22Rv1 (cell line): ENCODE data around the gene GOLPH3L.

Experiments
- CTCF ChIP-seq: fragments of 450-650 bp; IDR thresholded peaks from 2 replicates; pipeline ENCODE4 v1.5.1; 2017; ENCODE audit warnings: mild to moderate bottlenecking
- ZFX ChIP-seq: fragments of 450-650 bp; IDR thresholded peaks from 2 replicates; pipeline ENCODE4 v1.6.1; 2017; ENCODE audit warnings: antibody characterized with exemption, borderline replicate concordance

- no peak for TF ChIP-seq CTCF
- TF ChIP-seq ZFX, result no peak
Observed at GRCh38 chr1:150626150-150626549, 70.8 kb downstream of the GOLPH3L start.
